ENCODE measurements around the gene TIAM2.
"Not testable (repeated sequence)": the region's sequence is repeated elsewhere in the genome, so short reads cannot be mapped to it uniquely, and the experiment has no call there.

The TIAM2 gene

DNA sequence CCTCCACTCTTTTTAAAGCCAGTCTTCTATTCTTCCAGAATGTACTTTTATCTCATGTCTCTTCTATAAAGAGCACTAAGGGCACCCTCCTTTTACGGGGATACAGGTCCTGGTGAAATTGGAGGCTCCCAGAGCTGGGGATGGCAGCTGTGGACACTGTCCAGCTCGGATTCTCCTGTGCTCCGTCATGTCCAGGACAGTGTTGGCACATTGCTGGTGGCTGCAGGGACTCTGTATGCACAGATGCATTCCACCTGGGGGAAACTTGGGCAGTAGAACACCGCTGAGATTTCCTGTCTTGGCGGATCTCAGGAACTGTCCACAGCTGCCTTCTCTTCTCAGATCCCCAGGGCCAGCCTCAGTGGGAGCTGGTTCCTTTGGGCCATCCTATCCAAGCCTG is 212.1 kb downstream of the TIAM2 start:
- DNase-seq = no peak

DNA sequence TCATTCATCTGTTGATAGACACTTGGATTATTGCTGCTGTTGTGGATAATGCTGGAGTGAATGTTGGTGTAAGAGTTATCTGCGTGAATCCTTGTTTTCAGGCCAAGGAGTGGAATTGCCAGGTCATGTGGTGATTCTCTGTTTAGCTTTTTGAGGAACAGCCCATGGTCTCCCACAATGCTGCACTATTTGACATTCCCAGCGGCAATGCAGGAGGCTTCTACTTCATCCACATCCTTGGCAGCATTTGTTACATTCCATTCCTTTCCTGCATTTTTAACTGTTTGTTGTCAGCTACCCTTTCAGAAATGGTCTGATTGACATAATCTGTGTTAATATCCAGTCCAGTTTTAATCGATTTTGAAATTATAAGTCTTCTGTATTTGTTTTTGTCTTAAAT is 217.0 kb downstream of the TIAM2 start:
- no peak for DNase-seq

- DNase-seq = no peak
Observed at GRCh38 chr6:155212616-155213380, 217.7 kb downstream of the TIAM2 start.

DNA sequence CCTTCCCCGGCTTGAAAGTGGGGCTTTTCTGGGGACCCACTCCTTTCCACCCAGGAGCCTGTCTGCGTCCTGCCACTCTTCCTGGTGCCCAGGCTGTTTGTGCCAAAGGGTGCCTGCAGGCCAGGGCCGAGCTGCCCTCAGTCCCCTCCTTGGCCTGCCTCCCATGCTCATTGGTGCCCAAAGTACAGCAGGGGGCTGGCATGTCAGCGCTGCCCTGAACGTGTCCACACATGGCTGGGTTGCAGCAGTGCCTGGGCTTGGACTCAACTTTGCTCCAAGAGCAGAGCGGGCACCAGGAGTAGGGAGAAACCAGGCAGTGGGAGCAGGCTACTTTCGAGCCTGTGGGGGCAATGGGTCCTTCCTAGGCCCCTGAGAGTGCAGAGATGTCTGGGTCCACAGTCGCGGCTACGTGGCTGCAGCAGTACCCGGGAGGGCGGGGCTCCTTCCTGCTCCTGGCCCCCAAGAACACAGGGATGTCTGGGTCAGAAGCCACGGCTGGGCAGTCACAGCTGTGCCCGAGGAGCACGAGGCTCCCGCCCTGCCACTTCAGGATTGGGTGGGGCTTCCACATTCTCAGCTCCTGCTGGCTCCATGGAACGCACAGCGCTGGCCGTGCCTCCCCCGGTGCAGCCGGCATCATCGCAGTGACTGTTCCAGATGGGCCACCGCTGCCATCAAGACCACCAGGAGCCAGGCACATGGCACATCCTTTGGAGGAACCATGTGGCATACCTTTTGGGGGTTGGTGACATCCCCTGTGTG is 218.7 kb downstream of the TIAM2 start:
- DNase-seq = no peak

- DNase-seq = no peak
Observed at GRCh38 chr6:155215906-155216305, 220.8 kb downstream of the TIAM2 start.

DNA sequence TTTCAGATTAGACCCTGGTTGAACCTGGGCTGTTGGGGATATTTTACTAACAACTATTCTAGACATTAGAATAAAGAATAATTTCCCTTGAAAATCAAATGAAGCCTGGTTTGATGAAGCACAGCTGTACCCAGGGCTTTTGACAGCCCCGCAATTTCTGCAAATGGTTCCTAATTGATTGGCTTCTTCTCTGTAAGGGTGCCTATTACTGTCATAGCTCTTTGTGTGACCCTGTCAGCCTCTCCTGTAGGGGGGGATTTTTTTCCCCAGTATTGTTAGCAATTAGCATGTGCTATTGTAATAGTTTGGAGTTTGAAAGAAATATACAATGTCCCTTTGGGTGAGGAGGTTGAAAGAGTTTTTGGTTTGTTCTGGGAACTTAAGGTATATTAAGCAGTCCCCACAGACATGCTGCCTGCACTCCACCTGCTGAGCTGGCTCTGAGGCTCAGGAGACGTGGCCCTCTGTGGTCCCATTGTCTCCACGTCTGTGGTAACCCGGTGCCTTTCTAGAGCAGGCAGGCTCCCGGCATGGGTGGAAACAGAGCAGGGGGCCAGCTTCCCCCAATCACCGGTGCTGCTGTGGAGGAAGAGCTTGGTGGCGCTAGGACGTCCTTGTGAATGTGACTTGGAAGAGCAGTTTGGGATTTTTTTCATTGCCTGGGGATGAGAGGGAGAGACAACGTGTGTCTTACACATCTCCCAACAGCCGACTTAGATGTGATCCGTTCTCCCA is 221.4 kb downstream of the TIAM2 start:
- no peak for DNase-seq

- not testable (repeated sequence) for DNase-seq
Observed at GRCh38 chr6:155218711-155219110, 223.6 kb downstream of the TIAM2 start.

GRCh38 chr6:155219299-155219698 is 224.2 kb downstream of the TIAM2 start:
- no peak for DNase-seq

DNA sequence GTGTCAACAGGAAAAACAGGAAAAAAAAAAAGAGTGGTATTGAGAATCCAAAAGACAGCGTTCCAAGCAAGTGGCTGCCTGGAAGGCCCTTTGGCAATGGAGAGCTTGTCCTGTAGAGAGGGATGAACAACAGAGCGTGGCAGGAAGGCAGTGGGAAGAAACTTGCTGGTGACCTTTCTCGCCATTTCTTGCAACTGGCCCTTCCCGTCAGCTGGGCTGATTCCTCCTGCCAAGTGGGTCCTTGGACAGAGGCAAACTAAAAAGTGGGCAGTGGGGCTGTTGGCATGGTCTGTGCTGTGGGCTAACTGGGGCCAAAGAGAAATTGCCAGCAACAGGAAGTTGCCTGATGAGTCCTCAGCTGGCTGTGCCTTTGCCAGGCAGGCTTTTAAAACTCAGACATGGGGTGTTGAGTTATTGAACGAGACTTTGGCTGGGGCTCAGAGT is 224.8 kb downstream of the TIAM2 start:
- DNase-seq = no peak

- DNase-seq = no peak
Observed at GRCh38 chr6:155221086-155221485, 226.0 kb downstream of the TIAM2 start.

DNA sequence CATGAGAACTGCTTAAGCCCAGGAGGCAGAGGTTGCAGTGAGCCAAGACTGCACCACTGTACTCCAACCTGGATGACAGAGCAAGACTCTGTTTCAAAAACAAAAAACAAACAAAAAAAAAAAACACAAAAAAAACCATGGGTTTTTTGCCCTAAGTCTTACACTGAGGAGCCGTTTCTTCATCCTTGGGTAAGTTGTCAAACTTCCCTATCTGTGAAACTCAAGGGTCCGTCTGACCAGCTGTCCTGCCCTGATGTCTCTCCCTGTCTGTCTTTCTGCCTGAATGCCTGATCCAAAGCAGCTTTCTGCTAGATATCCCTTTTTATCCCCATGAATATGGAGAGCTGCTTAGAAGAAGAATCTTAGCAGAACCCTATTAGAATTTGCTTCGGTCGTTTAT is 227.4 kb downstream of the TIAM2 start:
- no peak for DNase-seq

DNA sequence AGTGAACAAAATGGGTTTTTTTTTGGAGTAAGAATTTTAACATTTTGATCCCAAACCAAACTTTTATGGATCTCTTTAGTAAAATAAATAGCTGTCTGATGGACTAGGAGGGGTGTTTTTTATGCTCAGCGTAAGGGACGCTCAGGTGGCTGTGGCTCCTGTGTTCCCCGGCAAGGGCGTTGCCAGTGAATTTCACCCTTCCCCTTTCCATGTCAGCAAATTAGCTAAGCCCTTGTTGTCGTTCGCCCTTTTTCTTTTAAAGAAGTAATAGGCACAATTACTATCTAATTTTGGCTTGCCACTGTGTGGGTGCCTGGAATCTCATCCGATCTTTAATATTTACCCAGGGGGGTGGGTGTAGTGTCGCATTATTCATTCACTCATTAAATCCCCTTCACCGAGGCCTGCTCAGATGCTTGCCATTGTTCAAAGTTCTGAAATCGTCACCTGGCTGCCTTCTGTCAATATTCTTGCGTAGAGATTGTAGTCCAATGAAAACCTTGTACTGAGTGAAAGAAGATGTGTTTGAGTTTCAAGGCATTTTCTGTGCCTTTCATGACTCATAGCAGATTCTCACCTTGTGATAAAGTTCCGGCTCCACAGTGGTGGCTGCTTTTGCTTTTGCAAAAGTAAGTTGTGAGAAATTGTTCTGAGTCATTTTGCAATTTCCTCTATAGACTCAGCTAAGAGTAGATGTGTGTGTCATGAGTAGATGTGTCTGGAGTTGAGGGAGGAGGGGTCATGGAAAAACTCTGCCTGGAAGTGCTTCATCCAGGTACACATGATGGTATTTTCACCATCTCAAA is 228.7 kb downstream of the TIAM2 start:
- DNase-seq = peak; percentile 72

DNA sequence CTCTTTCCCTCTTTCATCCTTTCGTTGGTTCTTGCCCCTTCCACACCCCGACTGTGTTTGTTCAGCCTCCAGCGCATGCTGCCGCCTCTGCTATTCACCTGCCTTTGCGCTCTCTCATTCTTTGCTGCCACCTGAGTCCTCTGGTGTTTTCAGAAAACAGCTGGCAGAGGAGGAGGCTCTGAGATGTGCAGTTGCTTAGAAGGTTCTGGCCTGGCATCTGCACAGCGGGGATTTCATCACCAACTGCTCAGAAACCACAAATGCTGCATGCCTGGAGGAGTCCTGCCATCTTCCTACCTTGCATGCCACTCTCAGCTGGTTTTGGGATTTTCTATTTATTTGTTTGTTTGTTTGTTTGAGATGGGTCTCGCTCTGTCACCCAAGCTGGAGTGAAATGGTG is 229.5 kb downstream of the TIAM2 start:
- DNase-seq = no peak

DNA sequence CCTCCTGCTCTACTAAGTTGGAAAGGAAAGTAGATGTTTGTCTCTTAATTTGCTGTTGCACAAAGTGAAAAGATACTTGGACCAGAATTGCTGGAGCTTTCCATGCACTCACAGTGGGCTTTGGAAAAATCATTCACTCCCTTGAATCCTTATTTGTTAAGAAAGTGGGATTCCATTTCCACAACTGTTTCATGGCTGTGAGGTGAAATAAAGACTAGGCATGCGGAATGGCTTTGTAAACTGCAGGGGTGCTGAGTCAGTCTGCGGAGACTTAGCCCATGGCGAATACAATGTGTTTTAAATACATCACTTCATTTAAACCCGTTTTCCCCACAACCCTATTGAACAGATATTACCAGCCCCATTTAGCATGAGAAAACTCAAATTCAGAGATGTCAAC is 231.9 kb downstream of the TIAM2 start:
- DNase-seq = no peak

- no peak for DNase-seq
Observed at GRCh38 chr6:155228546-155229166, 233.5 kb downstream of the TIAM2 start.

DNA sequence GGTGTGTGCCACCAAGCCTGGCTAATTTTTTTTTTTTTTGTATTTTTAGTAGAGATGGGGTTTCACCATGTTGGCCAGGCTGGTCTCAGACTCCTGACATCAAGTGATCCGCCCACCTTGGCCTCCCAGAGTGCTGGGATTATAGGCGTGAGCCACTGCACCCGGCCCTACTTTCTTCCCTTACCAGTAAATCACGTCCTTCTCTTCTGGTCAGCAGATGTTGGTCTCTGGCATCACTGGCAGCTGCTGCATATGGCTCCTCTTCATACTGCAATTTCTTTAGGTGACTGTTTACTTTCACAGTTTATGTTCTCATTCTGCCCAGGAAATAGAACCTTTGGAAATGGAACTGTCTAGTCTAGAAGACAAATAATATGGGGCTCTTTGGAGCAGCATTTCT is 235.9 kb downstream of the TIAM2 start:
- DNase-seq = not testable (repeated sequence)

GRCh38 chr6:155232848-155233247 is 237.7 kb downstream of the TIAM2 start:
- no peak for DNase-seq

DNA sequence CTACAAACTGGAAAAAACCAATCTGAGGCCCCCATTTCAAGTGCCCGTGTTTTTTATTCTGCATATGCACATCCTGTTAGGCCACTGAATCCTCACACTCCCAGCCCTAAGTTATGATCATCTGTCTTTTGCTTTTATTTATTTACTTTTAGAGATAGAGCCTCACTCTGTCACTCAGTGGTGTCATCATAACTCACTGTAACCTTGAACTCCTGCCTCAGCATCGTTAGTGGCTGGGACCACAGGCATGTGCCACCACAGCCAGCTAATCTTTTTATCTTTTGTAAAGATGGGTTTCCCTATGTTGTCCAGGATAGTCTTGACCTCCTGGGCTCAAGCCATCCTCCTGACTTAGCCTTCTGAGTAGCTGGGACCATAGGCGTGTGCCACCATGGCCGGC is 239.1 kb downstream of the TIAM2 start:
- DNase-seq = no peak

- DNase-seq = no peak
Observed at GRCh38 chr6:155234687-155235086, 239.6 kb downstream of the TIAM2 start.

DNA sequence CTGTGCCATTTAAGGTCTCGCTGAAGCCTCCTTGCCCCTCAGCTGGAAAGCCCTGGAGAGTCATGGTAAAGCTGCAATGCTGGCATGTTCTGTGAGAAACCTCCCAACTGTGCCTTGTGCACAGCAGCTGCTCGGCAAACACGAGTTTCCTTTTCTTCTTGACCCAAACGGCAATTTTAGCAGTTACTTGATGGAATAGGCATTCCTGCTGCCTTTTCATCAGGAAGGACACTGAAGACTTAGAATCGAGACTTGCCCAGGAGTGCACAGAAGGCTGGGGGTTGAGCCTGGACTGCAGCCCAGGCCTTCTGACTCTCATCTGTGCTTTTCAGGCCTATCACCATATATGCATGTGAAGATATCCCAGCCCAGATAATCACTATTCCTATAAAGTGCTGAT is 240.0 kb downstream of the TIAM2 start:
- DNase-seq = no peak

- no peak for DNase-seq
Observed at GRCh38 chr6:155237613-155238012, 242.5 kb downstream of the TIAM2 start.

DNA sequence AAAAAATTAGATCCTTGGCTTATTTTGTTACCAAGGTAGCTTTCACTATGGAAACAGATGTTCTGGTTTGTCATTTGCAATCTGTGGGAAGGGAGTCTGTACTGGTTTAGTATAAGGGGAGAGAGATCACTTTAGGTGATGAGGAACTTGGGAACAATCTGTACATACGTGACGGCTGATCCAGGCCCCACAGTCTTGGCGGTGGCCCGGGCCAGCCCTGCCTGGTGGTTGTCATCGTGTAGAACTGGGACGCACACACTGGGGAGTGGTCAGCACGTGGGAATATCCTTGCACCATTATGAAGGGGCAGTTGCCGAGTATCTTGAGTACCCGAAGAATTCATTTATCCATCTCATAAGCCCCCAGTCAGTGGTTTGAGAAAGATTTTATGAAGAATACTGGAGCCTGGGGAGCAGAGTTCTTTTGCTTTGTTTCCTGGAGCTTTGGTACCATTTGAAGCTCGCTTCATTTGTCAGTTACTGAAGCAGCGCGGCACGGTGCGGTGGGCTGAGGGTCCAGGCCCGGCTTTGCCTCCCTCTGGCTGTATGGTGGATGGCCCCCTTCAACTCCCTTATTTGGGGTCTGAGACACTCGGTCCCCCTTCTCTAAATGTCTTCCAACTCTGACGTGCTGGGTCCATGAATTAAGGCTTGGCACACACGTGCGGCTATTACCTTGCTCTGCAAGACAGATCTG is 245.9 kb downstream of the TIAM2 start:
- no peak for DNase-seq

All from stimulated activated CD4-positive, alpha-beta T cell treated with anti-CD3 and anti-CD28 coated beads, Interleukin-15, amount 100 ng/mL, for 24 hours (primary cell).